DOHH2 (cell line): Measurements from ENCODE around the gene DYNC1LI1.

Source experiments
- CTCF ChIP-seq: fragments of 200-600 bp; sonication (generic); IDR thresholded peaks from one replicate; pipeline ENCODE4 v1.5.1; 2014; ENCODE audit warnings: antibody characterized with exemption, mild to moderate bottlenecking, low read depth, low read length; ENCODE audit not compliant: poor library complexity, severe bottlenecking
- EZH2phosphoT487 ChIP-seq: fragments of 200-600 bp; sonication (generic); IDR thresholded peaks from 2 replicates; pipeline ENCODE4 v1.6.1; 2017; ENCODE audit warnings: borderline replicate concordance, mild to moderate bottlenecking, antibody characterized with exemption, low read length, moderate library complexity, mixed read lengths

DNA sequence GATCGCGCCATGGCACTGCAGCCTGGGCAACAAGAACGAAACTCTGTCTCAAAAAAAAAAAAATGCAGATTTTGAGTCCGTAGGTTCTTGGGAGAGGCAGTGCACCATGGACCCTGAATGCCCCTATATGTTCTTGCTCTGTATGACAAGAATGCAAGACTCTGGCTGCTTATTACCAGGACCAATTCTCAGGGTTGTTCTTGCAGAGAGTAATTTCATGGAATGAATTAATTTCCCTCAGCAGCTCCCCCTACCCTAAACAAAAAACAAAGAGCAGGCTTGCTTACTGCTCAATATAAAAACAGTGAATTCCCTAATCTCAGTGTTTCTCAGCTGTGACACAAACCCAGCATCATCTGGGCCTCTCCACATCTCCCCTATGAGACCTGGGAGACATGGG lies 20.5 kb upstream of the DYNC1LI1 start:
- no peak for TF ChIP-seq CTCF
- no peak for TF ChIP-seq EZH2phosphoT487
